Activated CD4-positive, alpha-beta memory T cell treated with anti-CD3 and anti-CD28 coated beads, Interleukin-2, amount 10 ng/mL, durations not matched to agents 7 days and 5 days (primary cell): ENCODE results near the gene DENND6B. TPM values are rescaled to one million over a fixed set of nuclear protein-coding genes. Genes with fewer than 3 reads are reported as not detected.
"Not testable (repeated sequence)": the region's sequence is repeated elsewhere in the genome, so short reads cannot be mapped to it uniquely, and the experiment has no call there.

ENCODE experiments used
- CTCF ChIA-PET: fragments of 350-600 bp; sonication (Branson Sonifier 250); formaldehyde crosslinking; loops from one replicate; lab custom pipeline; 2021; ENCODE audit warnings: antibody characterized with exemption, inconsistent platforms; lab: Charles Lee
- POLR2A ChIA-PET: fragments of 350-600 bp; sonication (Branson Sonifier 250); formaldehyde crosslinking; loops from one replicate; lab custom pipeline; 2021; ENCODE audit warnings: antibody characterized with exemption; lab: Charles Lee
- DNase-seq: peaks from one replicate; pipeline ENCODE4 v3.0.0-alpha.2; 2020
- H3K27ac Mint-ChIP-seq: one replicate; pipeline ENCODE4 v1.8.0; 2021; ENCODE audit warnings: mild to moderate bottlenecking, mixed read lengths
- H3K27me3 Mint-ChIP-seq: one replicate; pipeline ENCODE4 v1.8.0; 2021; ENCODE audit warnings: mixed read lengths
- H3K36me3 Mint-ChIP-seq: one replicate; pipeline ENCODE4 v1.8.0; 2021; ENCODE audit warnings: low read depth, mixed read lengths
- H3K4me1 Mint-ChIP-seq: one replicate; pipeline ENCODE4 v1.8.0; 2021; ENCODE audit warnings: mixed read lengths
- H3K4me3 Mint-ChIP-seq: one replicate; pipeline ENCODE4 v1.8.0; 2021; ENCODE audit warnings: mild to moderate bottlenecking, mixed read lengths
- H3K9me3 Mint-ChIP-seq: one replicate; pipeline ENCODE4 v1.8.0; 2021; ENCODE audit warnings: mixed read lengths
- total RNA-seq, 2 experiments: library from RNA; stranded (reverse); gene quantifications; one replicate each; pipeline ENCODE4 v1.2.3, GENCODE V29; 2021

DENND6B gene, protein sequence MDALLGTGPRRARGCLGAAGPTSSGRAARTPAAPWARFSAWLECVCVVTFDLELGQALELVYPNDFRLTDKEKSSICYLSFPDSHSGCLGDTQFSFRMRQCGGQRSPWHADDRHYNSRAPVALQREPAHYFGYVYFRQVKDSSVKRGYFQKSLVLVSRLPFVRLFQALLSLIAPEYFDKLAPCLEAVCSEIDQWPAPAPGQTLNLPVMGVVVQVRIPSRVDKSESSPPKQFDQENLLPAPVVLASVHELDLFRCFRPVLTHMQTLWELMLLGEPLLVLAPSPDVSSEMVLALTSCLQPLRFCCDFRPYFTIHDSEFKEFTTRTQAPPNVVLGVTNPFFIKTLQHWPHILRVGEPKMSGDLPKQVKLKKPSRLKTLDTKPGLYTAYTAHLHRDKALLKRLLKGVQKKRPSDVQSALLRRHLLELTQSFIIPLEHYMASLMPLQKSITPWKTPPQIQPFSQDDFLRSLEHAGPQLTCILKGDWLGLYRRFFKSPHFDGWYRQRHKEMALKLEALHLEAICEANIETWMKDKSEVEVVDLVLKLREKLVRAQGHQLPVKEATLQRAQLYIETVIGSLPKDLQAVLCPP
- 1 to 10 TPM; 5.0 to 5.6 TPM for total RNA-seq

DNA sequence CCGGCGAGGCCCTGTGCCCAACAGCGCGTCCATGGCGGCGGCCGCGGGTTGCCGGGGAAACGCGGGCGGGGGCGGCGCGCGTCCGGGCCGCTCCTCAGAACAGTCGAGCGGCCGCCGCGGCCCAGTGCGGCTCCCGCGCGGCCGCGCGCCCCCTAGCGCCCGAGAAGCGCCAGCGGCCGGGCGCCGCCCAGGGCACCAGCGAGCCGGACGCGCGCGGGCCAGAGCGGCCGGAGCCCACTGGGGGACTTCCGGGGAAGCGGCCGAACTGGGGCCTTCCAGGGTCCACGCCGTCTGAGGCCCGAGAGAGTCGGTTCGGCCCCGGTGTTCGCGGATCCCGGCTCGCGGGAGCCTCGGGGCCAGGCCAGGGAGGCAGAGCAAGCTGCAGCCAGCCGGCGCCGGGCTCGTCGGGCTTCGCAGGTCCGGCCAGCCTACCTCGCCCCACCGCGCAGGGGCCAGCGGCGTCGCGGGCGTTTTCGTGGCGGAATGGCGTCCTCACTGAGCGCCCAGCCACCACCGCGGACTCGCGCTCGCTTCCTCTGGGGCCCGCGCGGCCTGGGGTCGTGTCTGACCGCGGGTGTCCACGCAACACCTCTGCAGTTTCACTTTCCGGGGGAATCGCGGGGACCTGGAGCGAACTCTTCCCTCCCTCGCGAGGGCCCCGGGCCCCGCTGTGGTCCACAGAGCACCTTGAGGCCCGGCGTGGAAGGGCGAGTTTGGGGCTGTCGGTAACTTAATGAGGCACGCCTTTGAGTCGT is at the start of gene DENND6B:
Gene DENND6B (minus strand): TSS at position 57 of the 755 bp plus-strand sequence. CDS start 24 bp downstream, at position 33.
- no peaks in the 10 kb centered on the region for H3K36me3 Mint-ChIP-seq
- DNase-seq, result peak; percentile 75

DNA sequence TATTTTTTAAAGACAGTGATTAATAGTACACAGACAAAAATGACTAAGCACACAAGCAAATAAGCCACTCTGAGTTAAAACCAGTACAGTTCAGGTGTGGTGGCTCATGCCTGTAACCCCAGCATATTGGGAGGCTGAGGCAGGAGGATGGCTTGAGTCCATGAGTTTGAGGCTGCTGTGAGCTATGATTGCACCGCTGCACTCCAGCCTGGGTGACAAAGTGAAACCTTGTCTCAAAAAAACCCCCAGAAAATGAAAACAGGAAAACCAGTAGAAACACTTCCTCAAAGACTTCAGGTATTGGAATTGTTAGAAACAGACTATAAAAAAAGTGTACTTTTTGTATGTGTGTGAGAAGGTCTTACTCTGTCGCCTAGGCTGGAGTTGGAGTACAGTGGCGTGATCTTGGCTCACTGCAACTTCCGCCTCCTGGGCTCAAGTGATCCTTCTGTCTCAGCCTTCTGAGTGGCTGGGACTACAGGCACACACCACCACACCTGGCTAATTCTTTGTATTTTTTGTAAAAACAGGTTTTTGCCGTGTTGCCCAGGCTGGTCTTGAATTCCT is 49.4 kb upstream of the DENND6B start:
- H3K9me3 Mint-ChIP-seq, result no peaks in the 10 kb centered on the region
- peaks cover 49% of the 10 kb centered on the region for H3K36me3 Mint-ChIP-seq
- peaks cover 21% of the 10 kb centered on the region for H3K4me1 Mint-ChIP-seq
- H3K27me3 Mint-ChIP-seq, result no peaks in the 10 kb centered on the region
- H3K27ac Mint-ChIP-seq, result peak overlapping the region; percentile 62
- POLR2A ChIA-PET, result interaction anchor here (1.8 kb wide), 1 partner anchor 13 kb away, joined by 6 read pairs; no protein-coding TSS in a partner anchor
- no peak for DNase-seq
- no peak overlapping the region for H3K4me3 Mint-ChIP-seq
- CTCF ChIA-PET, result interaction anchor here (1.5 to 1.6 kb wide), 2 partner anchors 9 to 34 kb away, joined by 4 to 8 read pairs; no protein-coding TSS in a partner anchor

More for the DNA sequence above, at the start of gene DENND6B:
- Mint-ChIP-seq H3K4me3 (peak within 1 kb of the TSS; percentile 79), H3K9me3 (no peaks in the 10 kb centered on the region), H3K27ac (peak within 1 kb of the TSS; percentile 54), H3K27me3 (peaks cover 21% of the 10 kb centered on the region), H3K4me1 (peaks cover 23% of the 10 kb centered on the region)
- ChIA-PET CTCF (interaction anchor here (0.6 to 3.6 kb wide), 10 partner anchors 13 to 198 kb away, joined by 3 to 21 read pairs (median 4); partner anchors contain the start of genes HDAC10 and SCO2), POLR2A (interaction anchor here (0.7 to 3.0 kb wide), 6 partner anchors 12 to 148 kb away, joined by 3 to 11 read pairs (median 3); no protein-coding TSS in a partner anchor)

- ChIA-PET POLR2A (interaction anchor here (1.2 kb wide), 1 partner anchor 14 kb away, joined by 4 read pairs; no protein-coding TSS in a partner anchor), CTCF (no interaction called here)
- peaks cover 43% of the 10 kb centered on the region for H3K36me3 Mint-ChIP-seq
These were observed 44.4 kb upstream of the DENND6B start for GRCh38 chr22:50371101-50371648.

DNA sequence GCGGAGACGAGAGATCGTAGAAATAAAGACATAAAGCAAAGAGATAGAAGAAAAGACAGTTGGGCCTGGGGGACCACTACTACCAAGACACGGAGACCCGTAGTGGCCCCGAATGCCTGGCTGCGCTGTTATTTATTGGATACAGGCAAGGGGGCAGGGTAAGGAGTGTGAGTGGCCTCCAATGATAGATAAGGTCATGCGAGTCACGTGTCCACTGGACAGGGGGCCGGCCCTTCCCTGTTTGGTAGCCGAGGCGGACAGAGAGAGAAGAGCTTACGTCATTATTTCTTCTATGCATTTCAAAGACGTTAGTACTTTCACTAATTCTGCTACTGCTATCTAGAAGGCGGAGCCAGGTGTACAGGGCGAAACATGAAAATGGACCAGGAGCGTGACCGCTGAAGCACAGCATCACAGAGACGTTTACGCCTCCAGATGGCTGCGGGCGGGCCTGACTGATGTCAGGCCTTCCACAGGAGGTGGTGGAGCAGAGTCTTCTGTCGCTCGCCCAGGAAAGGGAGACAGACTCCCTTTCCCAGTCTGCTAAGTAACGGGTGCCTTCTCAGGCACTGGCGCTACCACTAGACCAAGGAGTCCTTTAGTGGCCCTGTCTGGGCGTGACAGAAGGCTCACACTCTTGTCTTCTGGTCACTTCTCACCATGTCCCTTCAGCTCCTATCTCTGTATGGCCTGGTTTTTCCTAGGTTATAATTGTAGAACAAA is 41.1 kb upstream of the DENND6B start:
- ChIA-PET POLR2A (no interaction called here), CTCF (interaction anchor here (1.0 kb wide), 1 partner anchor 18 kb away, joined by 3 read pairs; no protein-coding TSS in a partner anchor)
- no peak for DNase-seq
- Mint-ChIP-seq H3K4me1 (peaks cover 7% of the 10 kb centered on the region), H3K27ac (no peak overlapping the region), H3K27me3 (no peaks in the 10 kb centered on the region), H3K9me3 (no peaks in the 10 kb centered on the region), H3K4me3 (no peak overlapping the region), H3K36me3 (peaks cover 25% of the 10 kb centered on the region)

More at GRCh38 chr22:50371101-50371648, 44.4 kb upstream of the DENND6B start:
- DNase-seq, result no peak
- Mint-ChIP-seq H3K4me3 (no peak overlapping the region), H3K9me3 (no peaks in the 10 kb centered on the region), H3K27ac (no peak overlapping the region), H3K4me1 (peaks cover 18% of the 10 kb centered on the region), H3K27me3 (no peaks in the 10 kb centered on the region)

GRCh38 chr22:50363803-50364194 is 37.0 kb upstream of the DENND6B start:
- H3K4me3 Mint-ChIP-seq, H3K27ac Mint-ChIP-seq, H3K27me3 Mint-ChIP-seq, H3K9me3 Mint-ChIP-seq, DNase-seq: not testable (repeated sequence)
- H3K36me3 Mint-ChIP-seq, result peaks cover 35% of the 10 kb centered on the region
- H3K4me1 Mint-ChIP-seq, result peaks cover 29% of the 10 kb centered on the region
- ChIA-PET CTCF (interaction anchor here (1.2 kb wide), 1 partner anchor 22 kb away, joined by 3 read pairs; no protein-coding TSS in a partner anchor), POLR2A (interaction anchor here (1.5 kb wide), 1 partner anchor 12 kb away, joined by 6 read pairs; no protein-coding TSS in a partner anchor)

- POLR2A ChIA-PET, result interaction anchor here (1.0 to 1.5 kb wide), 2 partner anchors 12 to 162 kb away, joined by 3 to 6 read pairs; partner anchors contain the start of gene SCO2
- no peaks in the 10 kb centered on the region for H3K27me3 Mint-ChIP-seq
- no peak for DNase-seq
- no peaks in the 10 kb centered on the region for H3K9me3 Mint-ChIP-seq
- peak overlapping the region; percentile 33 for H3K27ac Mint-ChIP-seq
- H3K36me3 Mint-ChIP-seq, result peaks cover 32% of the 10 kb centered on the region
- H3K4me3 Mint-ChIP-seq, result no peak overlapping the region
- CTCF ChIA-PET, result interaction anchor here (0.8 to 1.2 kb wide), 2 partner anchors 21 to 112 kb away, joined by 3 read pairs; partner anchors contain the start of gene HDAC10
- peaks cover 29% of the 10 kb centered on the region for H3K4me1 Mint-ChIP-seq
These were observed 36.5 kb upstream of the DENND6B start for GRCh38 chr22:50363166-50363802.

GRCh38 chr22:50361688-50362087 is 34.9 kb upstream of the DENND6B start:
- Mint-ChIP-seq H3K36me3 (peaks cover 31% of the 10 kb centered on the region), H3K27me3 (no peaks in the 10 kb centered on the region), H3K4me3 (no peak overlapping the region), H3K4me1 (peaks cover 36% of the 10 kb centered on the region), H3K27ac (peak overlapping the region; percentile 69), H3K9me3 (no peaks in the 10 kb centered on the region)
- CTCF ChIA-PET, result interaction anchor here (0.6 to 1.7 kb wide), 2 partner anchors 19 to 30 kb away, joined by 4 to 5 read pairs; no protein-coding TSS in a partner anchor
- POLR2A ChIA-PET, result interaction anchor here (1.6 kb wide), 1 partner anchor 19 kb away, joined by 4 read pairs; no protein-coding TSS in a partner anchor
- no peak for DNase-seq

DNA sequence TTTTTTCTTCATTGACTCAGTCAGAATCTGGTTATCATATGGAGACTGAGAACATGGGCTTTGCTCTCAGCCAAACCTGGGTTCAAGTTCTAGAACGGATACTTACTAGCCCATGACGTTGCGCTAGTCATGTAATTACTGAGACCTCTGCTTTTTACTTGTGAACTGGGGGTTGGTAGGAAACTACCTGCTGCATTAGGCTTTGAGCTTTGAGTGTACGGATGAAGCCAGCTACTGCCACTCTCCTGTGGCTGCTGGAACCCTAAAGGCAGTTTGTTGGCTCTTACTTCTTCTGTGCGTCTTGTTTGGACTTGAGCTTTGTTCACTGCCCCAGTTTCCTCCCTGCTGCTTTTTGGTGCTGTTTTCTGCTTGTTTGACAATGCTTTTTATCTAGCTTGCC is 34.4 kb upstream of the DENND6B start:
- Mint-ChIP-seq H3K27me3 (no peaks in the 10 kb centered on the region), H3K4me3 (no peak overlapping the region), H3K4me1 (peaks cover 38% of the 10 kb centered on the region), H3K36me3 (peaks cover 34% of the 10 kb centered on the region), H3K27ac (peak overlapping the region; percentile 69), H3K9me3 (no peaks in the 10 kb centered on the region)
- POLR2A ChIA-PET, result interaction anchor here (1.6 kb wide), 1 partner anchor 19 kb away, joined by 4 read pairs; no protein-coding TSS in a partner anchor
- CTCF ChIA-PET, result interaction anchor here (1.2 to 1.7 kb wide), 2 partner anchors 14 to 19 kb away, joined by 3 to 5 read pairs; no protein-coding TSS in a partner anchor
- DNase-seq, result no peak

GRCh38 chr22:50360578-50360977 is 33.8 kb upstream of the DENND6B start:
- peaks cover 35% of the 10 kb centered on the region for H3K36me3 Mint-ChIP-seq
- H3K4me1 Mint-ChIP-seq, result peaks cover 36% of the 10 kb centered on the region
- no peak overlapping the region for H3K27ac Mint-ChIP-seq
- no peaks in the 10 kb centered on the region for H3K9me3 Mint-ChIP-seq
- no peaks in the 10 kb centered on the region for H3K27me3 Mint-ChIP-seq
- DNase-seq, result no peak
- ChIA-PET POLR2A (interaction anchor here (1.0 to 1.6 kb wide), 2 partner anchors 9 to 18 kb away, joined by 4 read pairs; no protein-coding TSS in a partner anchor), CTCF (interaction anchor here (1.2 to 1.7 kb wide), 2 partner anchors 15 to 18 kb away, joined by 3 to 5 read pairs; no protein-coding TSS in a partner anchor)
- no peak overlapping the region for H3K4me3 Mint-ChIP-seq

- Mint-ChIP-seq H3K36me3 (peaks cover 34% of the 10 kb centered on the region), H3K27me3 (no peaks in the 10 kb centered on the region), H3K27ac (no peak overlapping the region), H3K4me3 (no peak overlapping the region), H3K9me3 (no peaks in the 10 kb centered on the region), H3K4me1 (peaks cover 33% of the 10 kb centered on the region)
- DNase-seq, result no peak
- ChIA-PET POLR2A (interaction anchor here (0.7 to 1.3 kb wide), 2 partner anchors 13 to 225 kb away, joined by 4 to 6 read pairs; no protein-coding TSS in a partner anchor), CTCF (interaction anchor here (1.4 kb wide), 1 partner anchor 9 kb away, joined by 5 read pairs; no protein-coding TSS in a partner anchor)
These were observed 30.9 kb upstream of the DENND6B start for GRCh38 chr22:50357756-50358155.
